ENCODE measurements around the gene ENPP6. TPM values are rescaled to one million over a fixed set of nuclear protein-coding genes. Genes with fewer than 3 reads are reported as not detected.

Gene ENPP6
- polyA plus RNA-seq, 2 of the 4 experiments (the other 2 are of a cell fraction): not detected

GRCh38 chr4:184100297-184100885 lies 117.3 kb downstream of the ENPP6 start:
- TF ChIP-seq EHMT2 (IDR thresholded peaks at IDR 0.05; ENCODE audit: low read depth) (no peak), CBX8 (IDR thresholded peaks at IDR 0.05) (no peak), NFE2L2 (conservative IDR thresholded peaks at IDR 0.05; ENCODE audit: low read length) (no peak), HES2 (IDR thresholded peaks at IDR 0.05) (no peak), POLR2AphosphoS2 (conservative IDR thresholded peaks at IDR 0.05; ENCODE audit: low read length) (no peak), TFCP2L1 (CRISPR knock-in tag; IDR thresholded peaks at IDR 0.05) (no peak), HMGXB4 (CRISPR knock-in tag; IDR thresholded peaks at IDR 0.05; ENCODE audit: borderline replicate concordance) (no peak), RAD21 (conservative IDR thresholded peaks at IDR 0.05 in 1 of 2, IDR thresholded peaks at IDR 0.05 in 1 of 2) (peak; percentile 60 to 67), E2F6 (IDR thresholded peaks at IDR 0.05; ENCODE audit: borderline replicate concordance, low read depth) (no peak), NR3C1 (IDR thresholded peaks at IDR 0.05) (no peak), HEYL (CRISPR knock-in tag; IDR thresholded peaks at IDR 0.05) (no peak), NPAS2 (CRISPR knock-in tag; IDR thresholded peaks at IDR 0.05; ENCODE audit: borderline replicate concordance) (no peak), ELK1 (IDR thresholded peaks at IDR 0.05; ENCODE audit: low read depth, low read length) (no peak), KDM1A (IDR thresholded peaks at IDR 0.05; ENCODE audit: low read depth) (no peak), MYC (IDR thresholded peaks at IDR 0.05; ENCODE audit: borderline replicate concordance, low read length) (no peak), PHF8 (IDR thresholded peaks at IDR 0.05; ENCODE audit: borderline replicate concordance, low read depth) (no peak), SREBF2 (IDR thresholded peaks at IDR 0.05) (no peak), GATA3 (IDR thresholded peaks at IDR 0.05; ENCODE audit: borderline replicate concordance) (no peak), CTCF (IDR thresholded peaks at IDR 0.05) (peak; percentile 38), MAZ (IDR thresholded peaks at IDR 0.05; ENCODE audit: borderline replicate concordance, low read depth, low read length) (no peak), SMC3 (IDR thresholded peaks at IDR 0.05) (peak; percentile 55; the same call in 2 of the 3 replicates), CBX2 (IDR thresholded peaks at IDR 0.05; ENCODE audit: borderline replicate concordance, low read depth) (no peak), HOXB5 (CRISPR knock-in tag; IDR thresholded peaks at IDR 0.05) (no peak), KDM5A (IDR thresholded peaks at IDR 0.05) (no peak), BHLHE40 (IDR thresholded peaks at IDR 0.05; ENCODE audit: low read depth, low read length) (no peak)
- TF ChIP-seq, protein P1, sequence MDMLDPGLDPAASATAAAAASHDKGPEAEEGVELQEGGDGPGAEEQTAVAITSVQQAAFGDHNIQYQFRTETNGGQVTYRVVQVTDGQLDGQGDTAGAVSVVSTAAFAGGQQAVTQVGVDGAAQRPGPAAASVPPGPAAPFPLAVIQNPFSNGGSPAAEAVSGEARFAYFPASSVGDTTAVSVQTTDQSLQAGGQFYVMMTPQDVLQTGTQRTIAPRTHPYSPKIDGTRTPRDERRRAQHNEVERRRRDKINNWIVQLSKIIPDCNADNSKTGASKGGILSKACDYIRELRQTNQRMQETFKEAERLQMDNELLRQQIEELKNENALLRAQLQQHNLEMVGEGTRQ (IDR thresholded peaks at IDR 0.05): no peak
- ChIA-PET POLR2A (no interaction called here), CTCF (interaction anchor here (0.5 to 3.0 kb wide), 16 partner anchors 8 to 269 kb away, joined by 3 to 14 read pairs (median 4); no protein-coding TSS in a partner anchor)
- 46% methylated on average over 10 of the region's 14 CpGs for WGBS (ENCODE audit: missing lambda C conversion rate)
- ATAC-seq (peak; percentile 76 to 83; a peak in 5 of 6 replicates), FAIRE-seq (no peak), DNase-seq (ENCODE audit: low read depth in 1 of 2, low spot score in 1 of 2) (peak; percentile 14 to 23)
- Histone ChIP-seq H3K4me3 (no peak overlapping the region), H3K4me1 (peaks cover 11% of the 10 kb centered on the region), H3K27ac (0 out of 6 replicates have a peak overlapping the region, but pooled peaks of 1 of the 2 experiments have one; percentile 13), H3K4me2 (no peak overlapping the region), H3K9me3 (peaks cover 3% of the 10 kb centered on the region; the same call in 1 of the 3 replicates)
